ENCODE data around the gene CLDN8.

CLDN8 gene

GRCh38 chr21:30232011-30232410, 16.1 kb upstream of the CLDN8 start:
- intact Hi-C loops (cut with micrococcal nuclease), result no loop called here

GRCh38 chr21:30227633-30228404, 11.9 kb upstream of the CLDN8 start:
- H3K27ac Mint-ChIP-seq, result no peak overlapping the region

More at GRCh38 chr21:30232011-30232410, 16.1 kb upstream of the CLDN8 start:
- H3K4me3 Mint-ChIP-seq, result no peak overlapping the region
- no peaks in the 10 kb centered on the region for H3K27me3 Mint-ChIP-seq
- H3K27ac Mint-ChIP-seq, result no peak overlapping the region
- no peaks in the 10 kb centered on the region for H3K4me1 Mint-ChIP-seq (ENCODE audit: low read depth)
- H3K9me3 Mint-ChIP-seq, result no peaks in the 10 kb centered on the region
- no peaks in the 10 kb centered on the region for H3K36me3 Mint-ChIP-seq (ENCODE audit: low read depth)

GRCh38 chr21:30227128-30227527, 11.2 kb upstream of the CLDN8 start:
- Mint-ChIP-seq H3K9me3 (no peaks in the 10 kb centered on the region), H3K27ac (no peak overlapping the region), H3K36me3 (ENCODE audit: low read depth) (no peaks in the 10 kb centered on the region), H3K4me3 (no peak overlapping the region), H3K4me1 (ENCODE audit: low read depth) (no peaks in the 10 kb centered on the region), H3K27me3 (no peaks in the 10 kb centered on the region)
- intact Hi-C loops (cut with micrococcal nuclease), result no loop called here

More at GRCh38 chr21:30227633-30228404, 11.9 kb upstream of the CLDN8 start:
- no peak overlapping the region for H3K4me3 Mint-ChIP-seq
- no peaks in the 10 kb centered on the region for H3K27me3 Mint-ChIP-seq
- H3K4me1 Mint-ChIP-seq (ENCODE audit: low read depth), result no peaks in the 10 kb centered on the region
- H3K36me3 Mint-ChIP-seq (ENCODE audit: low read depth), result no peaks in the 10 kb centered on the region
- no peaks in the 10 kb centered on the region for H3K9me3 Mint-ChIP-seq
- intact Hi-C loops (cut with micrococcal nuclease), result no loop called here

- no peaks in the 10 kb centered on the region for H3K9me3 Mint-ChIP-seq
- H3K4me3 Mint-ChIP-seq, result no peak overlapping the region
- H3K4me1 Mint-ChIP-seq (ENCODE audit: low read depth), result no peaks in the 10 kb centered on the region
- intact Hi-C loops (cut with micrococcal nuclease), result no loop called here
- no peak overlapping the region for H3K27ac Mint-ChIP-seq
- H3K36me3 Mint-ChIP-seq (ENCODE audit: low read depth), result no peaks in the 10 kb centered on the region
- no peaks in the 10 kb centered on the region for H3K27me3 Mint-ChIP-seq
Observed at GRCh38 chr21:30223596-30223995, 7.7 kb upstream of the CLDN8 start.

- H3K4me3 Mint-ChIP-seq, result no peak overlapping the region
Observed at GRCh38 chr21:30222724-30223123, 6.8 kb upstream of the CLDN8 start.

GRCh38 chr21:30211071-30211470, 4.8 kb downstream of the CLDN8 start:
- H3K36me3 Mint-ChIP-seq (ENCODE audit: low read depth), result no peaks in the 10 kb centered on the region
- no peak overlapping the region for H3K4me3 Mint-ChIP-seq
- intact Hi-C loops (cut with micrococcal nuclease), result no loop called here
- H3K27ac Mint-ChIP-seq, result no peak overlapping the region
- no peaks in the 10 kb centered on the region for H3K4me1 Mint-ChIP-seq (ENCODE audit: low read depth)
- no peaks in the 10 kb centered on the region for H3K9me3 Mint-ChIP-seq
- no peaks in the 10 kb centered on the region for H3K27me3 Mint-ChIP-seq

More at GRCh38 chr21:30222724-30223123, 6.8 kb upstream of the CLDN8 start:
- Mint-ChIP-seq H3K27me3 (no peaks in the 10 kb centered on the region), H3K36me3 (ENCODE audit: low read depth) (no peaks in the 10 kb centered on the region), H3K4me1 (ENCODE audit: low read depth) (no peaks in the 10 kb centered on the region), H3K27ac (no peak overlapping the region), H3K9me3 (no peaks in the 10 kb centered on the region)
- intact Hi-C loops (cut with micrococcal nuclease), result no loop called here

GRCh38 chr21:30209601-30210000, 6.3 kb downstream of the CLDN8 start:
- Mint-ChIP-seq H3K36me3 (ENCODE audit: low read depth) (no peaks in the 10 kb centered on the region), H3K27ac (no peak overlapping the region), H3K4me3 (no peak overlapping the region), H3K4me1 (ENCODE audit: low read depth) (no peaks in the 10 kb centered on the region), H3K9me3 (no peaks in the 10 kb centered on the region), H3K27me3 (no peaks in the 10 kb centered on the region)
- intact Hi-C loops (cut with micrococcal nuclease), result no loop called here

- Mint-ChIP-seq H3K9me3 (no peaks in the 10 kb centered on the region), H3K27me3 (no peaks in the 10 kb centered on the region), H3K27ac (no peak overlapping the region), H3K36me3 (ENCODE audit: low read depth) (no peaks in the 10 kb centered on the region), H3K4me3 (no peak overlapping the region), H3K4me1 (ENCODE audit: low read depth) (no peaks in the 10 kb centered on the region)
- intact Hi-C loops (cut with micrococcal nuclease), result no loop called here
Observed at GRCh38 chr21:30207252-30207579, 8.7 kb downstream of the CLDN8 start.

GRCh38 chr21:30206551-30207251, 9.2 kb downstream of the CLDN8 start:
- Mint-ChIP-seq H3K9me3 (no peaks in the 10 kb centered on the region), H3K27me3 (no peaks in the 10 kb centered on the region), H3K27ac (no peak overlapping the region), H3K36me3 (ENCODE audit: low read depth) (no peaks in the 10 kb centered on the region), H3K4me1 (ENCODE audit: low read depth) (no peaks in the 10 kb centered on the region), H3K4me3 (no peak overlapping the region)
- intact Hi-C loops (cut with micrococcal nuclease), result no loop called here

GRCh38 chr21:30200000-30200399, 15.9 kb downstream of the CLDN8 start:
- intact Hi-C loops (cut with micrococcal nuclease), result no loop called here
- Mint-ChIP-seq H3K9me3 (no peaks in the 10 kb centered on the region), H3K36me3 (ENCODE audit: low read depth) (no peaks in the 10 kb centered on the region), H3K27me3 (no peaks in the 10 kb centered on the region), H3K4me3 (no peak overlapping the region), H3K4me1 (ENCODE audit: low read depth) (no peaks in the 10 kb centered on the region), H3K27ac (no peak overlapping the region)

- H3K27ac Mint-ChIP-seq, result no peak overlapping the region
- intact Hi-C loops (cut with micrococcal nuclease), result no loop called here
- no peak overlapping the region for H3K4me3 Mint-ChIP-seq
- H3K36me3 Mint-ChIP-seq (ENCODE audit: low read depth), result no peaks in the 10 kb centered on the region
- H3K27me3 Mint-ChIP-seq, result no peaks in the 10 kb centered on the region
- H3K9me3 Mint-ChIP-seq, result no peaks in the 10 kb centered on the region
- H3K4me1 Mint-ChIP-seq (ENCODE audit: low read depth), result no peaks in the 10 kb centered on the region
Observed at GRCh38 chr21:30194701-30195299, 21.1 kb downstream of the CLDN8 start.

GRCh38 chr21:30193201-30193600, 22.7 kb downstream of the CLDN8 start:
- Mint-ChIP-seq H3K4me1 (ENCODE audit: low read depth) (no peaks in the 10 kb centered on the region), H3K4me3 (no peak overlapping the region), H3K27ac (no peak overlapping the region), H3K27me3 (no peaks in the 10 kb centered on the region), H3K9me3 (no peaks in the 10 kb centered on the region), H3K36me3 (ENCODE audit: low read depth) (no peaks in the 10 kb centered on the region)
- intact Hi-C loops (cut with micrococcal nuclease), result no loop called here

GRCh38 chr21:30190554-30190953, 25.3 kb downstream of the CLDN8 start:
- no peaks in the 10 kb centered on the region for H3K27me3 Mint-ChIP-seq
- no peaks in the 10 kb centered on the region for H3K4me1 Mint-ChIP-seq (ENCODE audit: low read depth)
- H3K27ac Mint-ChIP-seq, result no peak overlapping the region
- H3K36me3 Mint-ChIP-seq (ENCODE audit: low read depth), result no peaks in the 10 kb centered on the region
- intact Hi-C loops (cut with micrococcal nuclease), result no loop called here
- no peaks in the 10 kb centered on the region for H3K9me3 Mint-ChIP-seq
- H3K4me3 Mint-ChIP-seq, result no peak overlapping the region

GRCh38 chr21:30189773-30190172, 26.1 kb downstream of the CLDN8 start:
- H3K36me3 Mint-ChIP-seq (ENCODE audit: low read depth), result no peaks in the 10 kb centered on the region
- H3K4me3 Mint-ChIP-seq, result no peak overlapping the region
- no peaks in the 10 kb centered on the region for H3K27me3 Mint-ChIP-seq
- intact Hi-C loops (cut with micrococcal nuclease), result no loop called here
- H3K27ac Mint-ChIP-seq, result no peak overlapping the region
- no peaks in the 10 kb centered on the region for H3K9me3 Mint-ChIP-seq
- H3K4me1 Mint-ChIP-seq (ENCODE audit: low read depth), result no peaks in the 10 kb centered on the region
